22Rv1 (cell line): ENCODE results near the gene NDUFS1.

Experiments
- ZFX ChIP-seq: fragments of 450-650 bp; IDR thresholded peaks from 2 replicates; pipeline ENCODE4 v1.6.1; 2017; ENCODE audit warnings: antibody characterized with exemption, borderline replicate concordance
- TF ChIP-seq, protein P1 (sequence below): fragments of 450-650 bp; IDR thresholded peaks from 2 replicates; pipeline ENCODE4 v1.5.1; 2017; ENCODE audit warnings: mild to moderate bottlenecking

DNA sequence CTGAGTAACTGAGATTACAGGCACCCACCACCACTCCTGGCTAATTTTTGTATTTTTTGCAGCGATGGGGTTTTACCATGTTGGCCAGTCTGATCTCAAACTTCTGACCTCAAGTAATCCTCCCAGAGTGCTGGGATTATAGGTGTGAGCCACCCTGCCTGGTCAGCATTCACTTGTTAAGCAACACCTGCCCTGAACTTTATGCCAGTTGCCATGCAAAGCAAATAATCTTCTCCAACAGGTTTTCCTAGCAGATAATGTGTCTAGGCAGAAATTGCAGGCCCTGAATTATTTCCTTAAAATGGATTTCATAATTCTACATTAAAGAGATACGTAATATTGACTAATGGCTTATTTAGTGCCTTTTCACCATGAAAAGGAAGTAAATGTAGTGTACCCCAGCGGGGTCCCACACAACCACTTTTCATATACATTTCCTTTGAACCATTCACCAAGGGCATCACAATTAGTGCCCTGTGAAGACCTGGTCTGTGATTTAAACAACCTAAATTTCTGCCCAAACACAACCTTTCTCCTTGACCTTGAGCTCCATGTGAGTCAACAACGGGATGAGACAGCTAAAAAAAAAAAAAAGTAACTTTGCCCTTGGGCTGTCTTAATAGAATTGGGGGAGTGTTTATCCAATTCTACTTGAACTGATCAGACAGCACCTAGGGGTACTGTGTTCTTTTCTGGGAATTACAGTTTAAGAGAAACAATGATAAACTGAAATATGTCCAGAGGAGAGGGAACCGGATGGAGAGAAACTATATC is 42.0 kb upstream of the NDUFS1 start:
- TF ChIP-seq, protein P1, sequence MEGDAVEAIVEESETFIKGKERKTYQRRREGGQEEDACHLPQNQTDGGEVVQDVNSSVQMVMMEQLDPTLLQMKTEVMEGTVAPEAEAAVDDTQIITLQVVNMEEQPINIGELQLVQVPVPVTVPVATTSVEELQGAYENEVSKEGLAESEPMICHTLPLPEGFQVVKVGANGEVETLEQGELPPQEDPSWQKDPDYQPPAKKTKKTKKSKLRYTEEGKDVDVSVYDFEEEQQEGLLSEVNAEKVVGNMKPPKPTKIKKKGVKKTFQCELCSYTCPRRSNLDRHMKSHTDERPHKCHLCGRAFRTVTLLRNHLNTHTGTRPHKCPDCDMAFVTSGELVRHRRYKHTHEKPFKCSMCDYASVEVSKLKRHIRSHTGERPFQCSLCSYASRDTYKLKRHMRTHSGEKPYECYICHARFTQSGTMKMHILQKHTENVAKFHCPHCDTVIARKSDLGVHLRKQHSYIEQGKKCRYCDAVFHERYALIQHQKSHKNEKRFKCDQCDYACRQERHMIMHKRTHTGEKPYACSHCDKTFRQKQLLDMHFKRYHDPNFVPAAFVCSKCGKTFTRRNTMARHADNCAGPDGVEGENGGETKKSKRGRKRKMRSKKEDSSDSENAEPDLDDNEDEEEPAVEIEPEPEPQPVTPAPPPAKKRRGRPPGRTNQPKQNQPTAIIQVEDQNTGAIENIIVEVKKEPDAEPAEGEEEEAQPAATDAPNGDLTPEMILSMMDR: no peak
- no peak for TF ChIP-seq ZFX
